Activated T-cell treated with anti-CD3 and anti-CD28 coated beads, Interleukin-2, amount 50 U/mL, for 24 hours (primary cell): ENCODE data around the gene P4HB.

Experiments
- DNase-seq: peaks from one replicate; pipeline ENCODE4 v3.0.0-alpha.2; 2020
- H3K27ac Mint-ChIP-seq: 2 replicates; pipeline ENCODE4 v1.8.0; 2020; ENCODE audit warnings: mild to moderate bottlenecking, mixed read lengths
- H3K27me3 Mint-ChIP-seq: 2 replicates; pipeline ENCODE4 v1.8.0; 2020; ENCODE audit warnings: mixed read lengths
- H3K36me3 Mint-ChIP-seq: 2 replicates; pipeline ENCODE4 v1.8.0; 2020; ENCODE audit warnings: low read depth, mixed read lengths
- H3K4me1 Mint-ChIP-seq: 2 replicates; pipeline ENCODE4 v1.8.0; 2020; ENCODE audit warnings: low read depth, mixed read lengths
- H3K4me3 Mint-ChIP-seq: 2 replicates; pipeline ENCODE4 v1.8.0; 2020; ENCODE audit warnings: mild to moderate bottlenecking, moderate library complexity, mixed read lengths
- H3K9me3 Mint-ChIP-seq: 2 replicates; pipeline ENCODE4 v1.8.0; 2020; ENCODE audit warnings: mixed read lengths

Gene P4HB

GRCh38 chr17:81885454-81885853, 25.1 kb upstream of the P4HB start:
- no peak for DNase-seq
- Mint-ChIP-seq H3K27ac (peak overlapping the region; percentile 86), H3K36me3 (peaks cover 97% of the 10 kb centered on the region), H3K4me3 (no peak overlapping the region), H3K9me3 (no peaks in the 10 kb centered on the region), H3K27me3 (no peaks in the 10 kb centered on the region), H3K4me1 (peaks cover 32% of the 10 kb centered on the region)

- H3K27me3 Mint-ChIP-seq = no peaks in the 10 kb centered on the region
- H3K27ac Mint-ChIP-seq = peak overlapping the region; percentile 86
- peaks cover 97% of the 10 kb centered on the region for H3K36me3 Mint-ChIP-seq
- no peaks in the 10 kb centered on the region for H3K9me3 Mint-ChIP-seq
- H3K4me3 Mint-ChIP-seq = no peak overlapping the region
- H3K4me1 Mint-ChIP-seq = peaks cover 29% of the 10 kb centered on the region
- no peak for DNase-seq
Measured at GRCh38 chr17:81884968-81885367, 24.6 kb upstream of the P4HB start.

- Mint-ChIP-seq H3K4me1 (peaks cover 27% of the 10 kb centered on the region), H3K9me3 (no peaks in the 10 kb centered on the region), H3K27ac (peak overlapping the region; percentile 22), H3K36me3 (peaks cover 97% of the 10 kb centered on the region), H3K27me3 (no peaks in the 10 kb centered on the region), H3K4me3 (no peak overlapping the region)
- DNase-seq = no peak
Measured at GRCh38 chr17:81884520-81884919, 24.2 kb upstream of the P4HB start.

GRCh38 chr17:81879121-81879520, 18.8 kb upstream of the P4HB start:
- Mint-ChIP-seq H3K4me1 (peaks cover 10% of the 10 kb centered on the region), H3K27ac (peak overlapping the region; percentile 2), H3K9me3 (no peaks in the 10 kb centered on the region), H3K36me3 (peaks cover 69% of the 10 kb centered on the region), H3K27me3 (no peaks in the 10 kb centered on the region), H3K4me3 (no peak overlapping the region)
- no peak for DNase-seq

GRCh38 chr17:81878294-81878693, 18.0 kb upstream of the P4HB start:
- no peak for DNase-seq
- Mint-ChIP-seq H3K27me3 (no peaks in the 10 kb centered on the region), H3K4me3 (no peak overlapping the region), H3K27ac (no peak overlapping the region), H3K4me1 (peaks cover 18% of the 10 kb centered on the region), H3K36me3 (peaks cover 67% of the 10 kb centered on the region), H3K9me3 (no peaks in the 10 kb centered on the region)

- Mint-ChIP-seq H3K4me1 (peaks cover 25% of the 10 kb centered on the region), H3K4me3 (no peak overlapping the region), H3K36me3 (peaks cover 68% of the 10 kb centered on the region), H3K27me3 (no peaks in the 10 kb centered on the region), H3K9me3 (no peaks in the 10 kb centered on the region), H3K27ac (peak overlapping the region; percentile 50)
- no peak for DNase-seq
Measured at GRCh38 chr17:81877569-81877968, 17.2 kb upstream of the P4HB start.

GRCh38 chr17:81871387-81872230, 11.3 kb upstream of the P4HB start:
- peak; percentile 96 for DNase-seq
- Mint-ChIP-seq H3K9me3 (no peaks in the 10 kb centered on the region), H3K27ac (peak overlapping the region; percentile 97), H3K36me3 (peaks cover 58% of the 10 kb centered on the region), H3K4me1 (peaks cover 50% of the 10 kb centered on the region), H3K27me3 (no peaks in the 10 kb centered on the region), H3K4me3 (peak overlapping the region; percentile 87)

- Mint-ChIP-seq H3K36me3 (peaks cover 64% of the 10 kb centered on the region), H3K27me3 (no peaks in the 10 kb centered on the region), H3K4me1 (peaks cover 55% of the 10 kb centered on the region), H3K4me3 (peak within 1 kb of the TSS; percentile 93), H3K9me3 (no peaks in the 10 kb centered on the region), H3K27ac (peak within 1 kb of the TSS; percentile 97)
- DNase-seq = no peak
Measured at GRCh38 chr17:81870981-81871386, 10.6 kb upstream of the P4HB start, which contains the start of gene ARHGDIA. Gene ARHGDIA (minus strand): TSS chr17:81871337. CDS start chr17:81869930, 1,407 bp downstream.

- Mint-ChIP-seq H3K4me3 (peak overlapping the region; percentile 93), H3K4me1 (peaks cover 59% of the 10 kb centered on the region), H3K27ac (peak overlapping the region; percentile 94), H3K27me3 (no peaks in the 10 kb centered on the region), H3K36me3 (peaks cover 70% of the 10 kb centered on the region), H3K9me3 (no peaks in the 10 kb centered on the region)
- DNase-seq = peak; percentile 73
Measured at GRCh38 chr17:81870131-81870980, 10.0 kb upstream of the P4HB start.

- H3K27ac Mint-ChIP-seq = peak overlapping the region; percentile 94
- H3K4me1 Mint-ChIP-seq = peaks cover 57% of the 10 kb centered on the region
- peaks cover 79% of the 10 kb centered on the region for H3K36me3 Mint-ChIP-seq
- H3K4me3 Mint-ChIP-seq = peak overlapping the region; percentile 93
- no peaks in the 10 kb centered on the region for H3K27me3 Mint-ChIP-seq
- DNase-seq = peak; percentile 76
- no peaks in the 10 kb centered on the region for H3K9me3 Mint-ChIP-seq
Measured at GRCh38 chr17:81869221-81870130, 9.1 kb upstream of the P4HB start.

GRCh38 chr17:81868674-81869220, 8.4 kb upstream of the P4HB start:
- H3K9me3 Mint-ChIP-seq = no peaks in the 10 kb centered on the region
- peaks cover 84% of the 10 kb centered on the region for H3K36me3 Mint-ChIP-seq
- peak overlapping the region; percentile 93 for H3K4me3 Mint-ChIP-seq
- peak overlapping the region; percentile 94 for H3K27ac Mint-ChIP-seq
- no peaks in the 10 kb centered on the region for H3K27me3 Mint-ChIP-seq
- peaks cover 51% of the 10 kb centered on the region for H3K4me1 Mint-ChIP-seq
- no peak for DNase-seq

GRCh38 chr17:81867991-81868673, 7.8 kb upstream of the P4HB start:
- H3K9me3 Mint-ChIP-seq = no peaks in the 10 kb centered on the region
- H3K4me3 Mint-ChIP-seq = peak overlapping the region; percentile 43
- no peak for DNase-seq
- H3K36me3 Mint-ChIP-seq = peaks cover 85% of the 10 kb centered on the region
- H3K4me1 Mint-ChIP-seq = peaks cover 52% of the 10 kb centered on the region
- H3K27me3 Mint-ChIP-seq = no peaks in the 10 kb centered on the region
- H3K27ac Mint-ChIP-seq = peak overlapping the region; percentile 86

- H3K27me3 Mint-ChIP-seq = no peaks in the 10 kb centered on the region
Measured at GRCh38 chr17:81867170-81867990, 7.0 kb upstream of the P4HB start.

More at GRCh38 chr17:81867170-81867990, 7.0 kb upstream of the P4HB start:
- peaks cover 53% of the 10 kb centered on the region for H3K4me1 Mint-ChIP-seq
- DNase-seq = peak; percentile 63
- H3K9me3 Mint-ChIP-seq = no peaks in the 10 kb centered on the region
- peak overlapping the region; percentile 49 for H3K4me3 Mint-ChIP-seq
- H3K27ac Mint-ChIP-seq = peak overlapping the region; percentile 86
- H3K36me3 Mint-ChIP-seq = peaks cover 86% of the 10 kb centered on the region
